Activated CD8-positive, alpha-beta memory T cell treated with anti-CD3 and anti-CD28 coated beads, Interleukin-2, amount 50 U/mL, for 48 hours (primary cell): ENCODE results near the gene APC.
"Not testable (repeated sequence)": the region's sequence is repeated elsewhere in the genome, so short reads cannot be mapped to it uniquely, and the experiment has no call there.

ENCODE experiments used
- DNase-seq: peaks from one replicate; pipeline ENCODE4 v3.0.0-alpha.2; 2020

The APC gene

GRCh38 chr5:112787896-112788295, 50.2 kb downstream of the APC start:
- DNase-seq: no peak

- DNase-seq: no peak
Observed at GRCh38 chr5:112793201-112793600, 55.5 kb downstream of the APC start.

- DNase-seq: no peak
Observed at GRCh38 chr5:112794410-112794809, 56.7 kb downstream of the APC start.

- no peak for DNase-seq
Observed at GRCh38 chr5:112795342-112795741, 57.7 kb downstream of the APC start.

- DNase-seq: no peak
Observed at GRCh38 chr5:112795944-112796678, 58.4 kb downstream of the APC start.

GRCh38 chr5:112799661-112800060, 62.0 kb downstream of the APC start:
- no peak for DNase-seq

GRCh38 chr5:112800891-112801290, 63.2 kb downstream of the APC start:
- no peak for DNase-seq

GRCh38 chr5:112811023-112811422, 73.3 kb downstream of the APC start:
- DNase-seq: no peak

- DNase-seq: no peak
Observed at GRCh38 chr5:112812549-112812948, 74.9 kb downstream of the APC start.

- no peak for DNase-seq
Observed at GRCh38 chr5:112820246-112820645, 82.6 kb downstream of the APC start.

- DNase-seq: no peak
Observed at GRCh38 chr5:112822456-112822855, 84.8 kb downstream of the APC start.

GRCh38 chr5:112823181-112823580, 85.5 kb downstream of the APC start:
- no peak for DNase-seq

- no peak for DNase-seq
Observed at GRCh38 chr5:112823656-112824055, 86.0 kb downstream of the APC start.

- no peak for DNase-seq
Observed at GRCh38 chr5:112824197-112824596, 86.5 kb downstream of the APC start.

GRCh38 chr5:112830378-112830777, 92.7 kb downstream of the APC start:
- DNase-seq: no peak

GRCh38 chr5:112833971-112834370, 96.3 kb downstream of the APC start:
- DNase-seq: no peak

- no peak for DNase-seq
Observed at GRCh38 chr5:112844489-112844888, 106.8 kb downstream of the APC start.

- DNase-seq: no peak
Observed at GRCh38 chr5:112846556-112846955, 108.9 kb downstream of the APC start.

GRCh38 chr5:112847306-112847705, 109.6 kb downstream of the APC start:
- no peak for DNase-seq

- no peak for DNase-seq
Observed at GRCh38 chr5:112848116-112848811, 110.6 kb downstream of the APC start.

GRCh38 chr5:112849912-112850311, 112.2 kb downstream of the APC start:
- no peak for DNase-seq

- no peak for DNase-seq
Observed at GRCh38 chr5:112854651-112855050, 117.0 kb downstream of the APC start.

GRCh38 chr5:112857866-112858265, 120.2 kb downstream of the APC start:
- DNase-seq: no peak

- not testable (repeated sequence) for DNase-seq
Observed at GRCh38 chr5:112860571-112860928, 122.9 kb downstream of the APC start.
